HCT116 (cell line): ENCODE measurements around the gene ITIH1. TPM values are rescaled to one million over a fixed set of nuclear protein-coding genes. Genes with fewer than 3 reads are reported as not detected.

Experiments used
- ATAC-seq: fragments of 200-7000 bp; cut with Tn5 transposase; 2 replicates; pipeline ENCODE4 v1.9.1; 2020; ENCODE audit warnings: mild to moderate bottlenecking, moderate library complexity
- BruUV-seq: library from RNA; stranded (reverse); fragments of 400-500 nt; replicated peaks from 2 replicates; lab custom pipeline; 2021; lab: Mats Ljungman, UMichigan
- CTCF ChIA-PET: fragments of 300-600 bp; sonication (Branson Sonifier 250); formaldehyde crosslinking; loops from one replicate; lab custom pipeline; 2021; ENCODE audit warnings: antibody characterized with exemption; lab: Charles Lee
- POLR2A ChIA-PET: fragments of 300-600, 350-600 bp; sonication (Branson Sonifier 250); formaldehyde crosslinking; loops from one replicate; lab custom pipeline; 2021; ENCODE audit warnings: antibody characterized with exemption; lab: Charles Lee
- RAD21 ChIA-PET, 2 experiments: fragments of 300-600 bp; sonication (Branson Sonifier 250); formaldehyde crosslinking; loops; one replicate each; lab custom pipeline; 2023; ENCODE audit warnings: low total read pairs in 2 of 2; ENCODE audit not compliant: uncharacterized antibody in 2 of 2, unreplicated experiment in 2 of 2, low non-redundant PET in 1 of 2; lab: Charles Lee
- DNase-seq: peaks from one replicate; pipeline ENCODE4 v3.0.0-alpha.2; 2010; ENCODE audit warnings: low read depth, low spot score
- H2AFZ ChIP-seq: fragments of 200-600 bp; shearing (Covaris generic), sonication (generic); 2 replicates; pipeline ENCODE4 v1.6.1; 2017; ENCODE audit warnings: low read depth, mixed run types, mixed read lengths, antibody characterized with exemption, low read length; ENCODE audit not compliant: poor library complexity, severe bottlenecking
- H3K27ac ChIP-seq: 2 replicates; pipeline ENCODE4 v1.5.1; 2012; ENCODE audit warnings: low read depth, low read length
- H3K27me3 ChIP-seq: fragments of 200-600 bp; sonication (generic); 2 replicates; pipeline ENCODE4 v1.6.1; 2016; ENCODE audit warnings: mixed run types, low read length, mixed read lengths; ENCODE audit not compliant: insufficient read depth
- H3K36me3 ChIP-seq, 2 experiments: fragments of 200-500 bp in 1 of 2; fragments of 200-600 bp in 1 of 2; sonication (Bioruptor generic) in 1 of 2; sonication (generic) in 1 of 2; 2 replicates each; pipeline versions ENCODE4 v1.5.1 to v1.6.1; 2014 to 2016; ENCODE audit warnings: low read length in 2 of 2, inconsistent platforms in 1 of 2, mixed read lengths in 1 of 2, mixed run types in 1 of 2; ENCODE audit not compliant: insufficient read depth in 2 of 2, control insufficient read depth in 1 of 2
- H3K4me1 ChIP-seq, 2 experiments: fragments of 200-600 bp in 1 of 2; sonication (generic) in 1 of 2; 2 replicates each; pipeline versions ENCODE4 v1.5.1 to v1.6.1; 2012 to 2017; ENCODE audit warnings: low read length in 2 of 2, inconsistent platforms in 1 of 2, mild to moderate bottlenecking in 1 of 2, mixed read lengths in 1 of 2, mixed run types in 1 of 2, moderate library complexity in 1 of 2; ENCODE audit not compliant: insufficient read depth in 2 of 2, control insufficient read depth in 1 of 2
- H3K4me2 ChIP-seq: fragments of 200-600 bp; sonication (generic); 2 replicates; pipeline ENCODE4 v1.6.1; 2017; ENCODE audit warnings: mixed run types, low read length, mixed read lengths
- H3K4me3 ChIP-seq, 2 experiments: fragments of 200-600 bp in 1 of 2; sonication (generic) in 1 of 2; replicated peaks in 1 of 2; 2 replicates each; pipeline ENCODE4 v1.5.1; 2011 to 2016; ENCODE audit warnings: low read length in 2 of 2, control low read depth in 1 of 2, low read depth in 1 of 2, mild to moderate bottlenecking in 1 of 2, mixed read lengths in 1 of 2, mixed run types in 1 of 2
- H3K79me2 ChIP-seq: fragments of 200-600 bp; sonication (generic); 2 replicates; pipeline ENCODE4 v1.6.1; 2017; ENCODE audit warnings: mild to moderate bottlenecking, mixed run types, low read length, moderate library complexity, mixed read lengths; ENCODE audit not compliant: insufficient read depth
- H3K9ac ChIP-seq: fragments of 200-600 bp; sonication (generic); 2 replicates; pipeline ENCODE4 v1.6.1; 2016; ENCODE audit warnings: low read length, mixed read lengths
- H3K9me2 ChIP-seq: fragments of 200-600 bp; sonication (generic), shearing (Covaris generic); 2 replicates; pipeline ENCODE4 v1.6.1; 2017; ENCODE audit warnings: mixed run types, mild to moderate bottlenecking, moderate library complexity; ENCODE audit not compliant: insufficient read depth
- H3K9me3 ChIP-seq, 2 experiments: fragments of 200-500 bp in 1 of 2; fragments of 200-600 bp in 1 of 2; sonication (Bioruptor generic) in 1 of 2; sonication (generic) in 1 of 2; 2 replicates each; pipeline ENCODE4 v1.6.1; 2014 to 2017; ENCODE audit warnings: low read length in 2 of 2, mixed read lengths in 2 of 2, inconsistent platforms in 1 of 2, low read depth in 1 of 2, mild to moderate bottlenecking in 1 of 2, mixed run types in 1 of 2, moderate library complexity in 1 of 2; ENCODE audit not compliant: control insufficient read depth in 1 of 2, insufficient read depth in 1 of 2
- H4K20me1 ChIP-seq: fragments of 200-600 bp; sonication (generic), shearing (Covaris generic); 2 replicates; pipeline ENCODE4 v1.6.1; 2017; ENCODE audit warnings: mixed run types, mild to moderate bottlenecking, moderate library complexity; ENCODE audit not compliant: insufficient read depth
- CBX3 ChIP-seq: IDR thresholded peaks from 2 replicates; pipeline ENCODE4 v1.6.1; 2012; ENCODE audit warnings: low read depth
- ELF1 ChIP-seq: IDR thresholded peaks from 2 replicates; pipeline ENCODE4 v1.6.1; 2012; ENCODE audit warnings: low read depth, borderline replicate concordance
- EZH2 ChIP-seq: fragments of 200-600 bp; sonication (generic); IDR thresholded peaks from 2 replicates; pipeline ENCODE4 v1.6.1; 2017; ENCODE audit warnings: antibody characterized with exemption, mixed run types
- FOSL1 ChIP-seq: IDR thresholded peaks from 2 replicates; pipeline ENCODE4 v1.6.1; 2012; ENCODE audit warnings: low read depth
- MAX ChIP-seq: IDR thresholded peaks from 2 replicates; pipeline ENCODE4 v1.6.1; 2012
- POLR2A ChIP-seq: IDR thresholded peaks from 2 replicates; pipeline ENCODE4 v1.7.0; 2011; ENCODE audit warnings: borderline replicate concordance; ENCODE audit not compliant: insufficient read depth, insufficient read length; ENCODE audit errors: extremely low read depth
- REST ChIP-seq: IDR thresholded peaks from 2 replicates; pipeline ENCODE4 v1.6.1; 2012; ENCODE audit warnings: low read depth
- SP1 ChIP-seq: IDR thresholded peaks from 2 replicates; pipeline ENCODE4 v1.6.1; 2012; ENCODE audit warnings: low read depth
- ZBTB33 ChIP-seq: IDR thresholded peaks from 2 replicates; pipeline ENCODE4 v1.6.1; 2011; ENCODE audit warnings: mild to moderate bottlenecking, low read length, moderate library complexity; ENCODE audit not compliant: insufficient replicate concordance; ENCODE audit errors: extremely low read depth
- ZFX ChIP-seq: fragments of 450-650 bp; IDR thresholded peaks from 2 replicates; pipeline ENCODE4 v1.6.1; 2017
- ZNF274 ChIP-seq: fragments of 200-500 bp; sonication (Bioruptor generic); IDR thresholded peaks from 2 replicates; pipeline ENCODE4 v1.6.1; 2014; ENCODE audit warnings: mild to moderate bottlenecking, low read depth, low read length, inconsistent platforms
- intact Hi-C: fragments of 100-400 bp; cut with micrococcal nuclease; formaldehyde crosslinking; loops from 2 replicates; pipeline ENCODE4 v1.10.0; 2022
- total RNA-seq: library from RNA; stranded (reverse); gene quantifications from one replicate; pipeline ENCODE4 v1.2.1, GENCODE V29; 2021; ENCODE audit not compliant: unreplicated experiment

Gene ITIH1
- total RNA-seq, 1 experiment from 2014 or later: 0.37 TPM

GRCh38 chr3:52781741-52782140 is 4.3 kb downstream of the ITIH1 start:
- Histone ChIP-seq H3K27me3 (peaks cover 30% of the 10 kb centered on the region), H3K9me2 (no peaks in the 10 kb centered on the region), H3K9me3 (no peaks in the 10 kb centered on the region), H3K36me3 (no peaks in the 10 kb centered on the region), H3K4me2 (no peak overlapping the region), H3K79me2 (no peaks in the 10 kb centered on the region), H3K4me3 (no peak overlapping the region), H3K27ac (no peak overlapping the region), H2AFZ (no peak overlapping the region), H3K4me1 (no peaks in the 10 kb centered on the region; a peak in 1 of 4 replicates), H3K9ac (no peak overlapping the region), H4K20me1 (no peaks in the 10 kb centered on the region)
- intact Hi-C loops: no loop called here
- DNase-seq (no peak), ATAC-seq (no peak)
- TF ChIP-seq EZH2 (no peak), ZNF274 (no peak), FOSL1 (no peak), MAX (no peak), POLR2A (no peak), ELF1 (no peak), REST (no peak), CBX3 (no peak), SP1 (no peak), ZFX (no peak), ZBTB33 (no peak)
- BruUV-seq: no TSS peak
- CTCF ChIA-PET: no interaction called here
- POLR2A ChIA-PET: no interaction called here
- RAD21 ChIA-PET: no interaction called here
